HPDE6-E6E7 (cell line): ENCODE data around the gene GNAI1.
A peak's percentile ranks its signal among the peaks of the same experiment; 100 is the strongest.
"Not testable (repeated sequence)": the region's sequence is repeated elsewhere in the genome, so short reads cannot be mapped to it uniquely, and the experiment has no call there.

Experiments used
- DNase-seq: peaks from one replicate; pipeline ENCODE4 v3.0.0; 2011; ENCODE audit warnings: missing footprints; ENCODE audit errors: extremely low spot score

Gene GNAI1

GRCh38 chr7:80132594-80132993, 2.0 kb upstream of the GNAI1 start:
- no peak for DNase-seq

- DNase-seq: peak; percentile 40
Measured at GRCh38 chr7:80133361-80134114, 1.1 kb upstream of the GNAI1 start.

GRCh38 chr7:80134115-80134535, 506 bp upstream of the GNAI1 start:
- DNase-seq: no peak

- DNase-seq: no peak
Measured at GRCh38 chr7:80135309-80136104, 876 bp downstream of the GNAI1 start.

GRCh38 chr7:80136261-80137055, 1.8 kb downstream of the GNAI1 start:
- no peak for DNase-seq

- DNase-seq: no peak
Measured at GRCh38 chr7:80137410-80137809, 2.8 kb downstream of the GNAI1 start.

GRCh38 chr7:80139236-80139635, 4.6 kb downstream of the GNAI1 start:
- DNase-seq: no peak

- DNase-seq: no peak
Measured at GRCh38 chr7:80140388-80140787, 5.8 kb downstream of the GNAI1 start.

GRCh38 chr7:80141376-80141775, 6.7 kb downstream of the GNAI1 start:
- DNase-seq: no peak

GRCh38 chr7:80142853-80143580, 8.4 kb downstream of the GNAI1 start:
- DNase-seq: no peak

- no peak for DNase-seq
Measured at GRCh38 chr7:80145780-80146422, 11.3 kb downstream of the GNAI1 start.

- no peak for DNase-seq
Measured at GRCh38 chr7:80146545-80147182, 12.0 kb downstream of the GNAI1 start.

- DNase-seq: no peak
Measured at GRCh38 chr7:80147543-80148391, 13.1 kb downstream of the GNAI1 start.

GRCh38 chr7:80150611-80151273, 16.1 kb downstream of the GNAI1 start:
- peak; percentile 48 for DNase-seq

- no peak for DNase-seq
Measured at GRCh38 chr7:80151274-80151665, 16.6 kb downstream of the GNAI1 start.

GRCh38 chr7:80153446-80153845, 18.8 kb downstream of the GNAI1 start:
- DNase-seq: no peak

GRCh38 chr7:80154656-80155333, 20.2 kb downstream of the GNAI1 start:
- DNase-seq: no peak

- no peak for DNase-seq
Measured at GRCh38 chr7:80155374-80155773, 20.7 kb downstream of the GNAI1 start.

GRCh38 chr7:80157770-80158169, 23.1 kb downstream of the GNAI1 start:
- DNase-seq: not testable (repeated sequence)
